Ovary (tissue), 3 donors: ENCODE measurements around the gene DIS3L2.

Source experiments
- EP300 ChIP-seq: sonication (generic); formaldehyde crosslinking; IDR thresholded peaks from one replicate; pipeline ENCODE4 v1.6.1; 2017; ENCODE audit warnings: antibody characterized with exemption
- POLR2A ChIP-seq: fragments of 450-650 bp; IDR thresholded peaks from one replicate; pipeline ENCODE4 v1.6.1; 2017; ENCODE audit warnings: antibody characterized with exemption, mild to moderate bottlenecking, moderate library complexity
- TF ChIP-seq, protein P1 (sequence below), 3 donors: fragments of 450-650 bp in 2 of 3; fragments of 200-600 bp in 1 of 3; IDR thresholded peaks; one replicate each; pipeline versions ENCODE4 v1.5.1 to v1.8.0; 2016 to 2022; ENCODE audit warnings: antibody characterized with exemption in 3 of 3, mild to moderate bottlenecking in 1 of 3
- donor health status: DM: no; HTN: no; CAD: no.

DNA sequence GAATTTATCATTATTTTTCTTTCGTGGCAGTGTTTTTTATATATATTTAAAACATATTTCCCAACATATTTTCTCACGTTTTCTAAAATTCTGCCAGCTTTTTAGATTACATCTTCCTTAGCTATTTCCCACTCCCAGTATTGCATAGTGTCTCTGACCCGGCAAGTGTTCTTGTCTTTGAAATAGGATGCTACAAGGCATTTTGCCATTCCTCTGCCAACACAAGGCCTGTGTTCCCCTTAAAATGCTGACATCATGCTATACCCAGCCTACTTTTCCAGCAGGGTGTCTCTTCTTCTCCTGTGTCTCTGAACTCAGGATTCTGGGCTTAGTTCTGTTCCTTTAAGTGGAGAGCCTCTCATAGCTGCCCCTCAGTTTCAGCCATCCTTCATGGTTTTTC, 115.2 kb downstream of the DIS3L2 start:
- TF ChIP-seq, protein P1, sequence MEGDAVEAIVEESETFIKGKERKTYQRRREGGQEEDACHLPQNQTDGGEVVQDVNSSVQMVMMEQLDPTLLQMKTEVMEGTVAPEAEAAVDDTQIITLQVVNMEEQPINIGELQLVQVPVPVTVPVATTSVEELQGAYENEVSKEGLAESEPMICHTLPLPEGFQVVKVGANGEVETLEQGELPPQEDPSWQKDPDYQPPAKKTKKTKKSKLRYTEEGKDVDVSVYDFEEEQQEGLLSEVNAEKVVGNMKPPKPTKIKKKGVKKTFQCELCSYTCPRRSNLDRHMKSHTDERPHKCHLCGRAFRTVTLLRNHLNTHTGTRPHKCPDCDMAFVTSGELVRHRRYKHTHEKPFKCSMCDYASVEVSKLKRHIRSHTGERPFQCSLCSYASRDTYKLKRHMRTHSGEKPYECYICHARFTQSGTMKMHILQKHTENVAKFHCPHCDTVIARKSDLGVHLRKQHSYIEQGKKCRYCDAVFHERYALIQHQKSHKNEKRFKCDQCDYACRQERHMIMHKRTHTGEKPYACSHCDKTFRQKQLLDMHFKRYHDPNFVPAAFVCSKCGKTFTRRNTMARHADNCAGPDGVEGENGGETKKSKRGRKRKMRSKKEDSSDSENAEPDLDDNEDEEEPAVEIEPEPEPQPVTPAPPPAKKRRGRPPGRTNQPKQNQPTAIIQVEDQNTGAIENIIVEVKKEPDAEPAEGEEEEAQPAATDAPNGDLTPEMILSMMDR (IDR thresholded peaks at IDR 0.05), result no peak
- no peak for TF ChIP-seq POLR2A
- no peak for TF ChIP-seq EP300
